Activated CD4-positive, alpha-beta T cell treated with anti-CD3 and anti-CD28 coated beads, Interleukin-2, Interleukin-4, amounts not matched to agents 100 ng/mL and 50 ng/mL, durations not matched to agents 16 hours and 8 hours (primary cell): Measurements from ENCODE around the gene TGM6.

Source experiments
- DNase-seq: peaks from one replicate; pipeline ENCODE4 v3.0.0-alpha.2; 2020; ENCODE audit warnings: low spot score

The TGM6 gene

DNA sequence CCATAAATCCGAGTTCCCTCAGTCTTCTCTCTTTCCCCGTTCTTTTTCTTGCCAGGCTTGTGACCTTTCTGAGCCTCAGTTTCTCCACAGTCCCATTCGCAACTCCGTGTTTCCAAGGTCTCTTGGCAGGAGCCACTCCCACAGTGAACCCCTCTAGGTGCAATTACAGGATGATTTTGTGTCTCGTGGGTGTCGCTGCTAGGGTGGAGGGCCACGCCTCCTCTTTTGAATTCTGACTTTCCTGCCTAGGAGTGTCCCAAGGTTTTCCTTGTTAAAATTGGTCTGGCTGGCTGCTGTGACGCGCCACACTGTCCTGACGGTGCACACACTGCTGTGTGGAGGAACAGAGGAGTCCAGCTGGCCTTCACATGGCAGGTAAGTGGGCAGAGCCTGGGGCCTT, at the start of gene TGM6:
TSS of gene TGM6 (plus strand) at position 301 of the 400 bp plus-strand sequence. CDS start at position 369, 68 bp downstream.
- no peak for DNase-seq

DNA sequence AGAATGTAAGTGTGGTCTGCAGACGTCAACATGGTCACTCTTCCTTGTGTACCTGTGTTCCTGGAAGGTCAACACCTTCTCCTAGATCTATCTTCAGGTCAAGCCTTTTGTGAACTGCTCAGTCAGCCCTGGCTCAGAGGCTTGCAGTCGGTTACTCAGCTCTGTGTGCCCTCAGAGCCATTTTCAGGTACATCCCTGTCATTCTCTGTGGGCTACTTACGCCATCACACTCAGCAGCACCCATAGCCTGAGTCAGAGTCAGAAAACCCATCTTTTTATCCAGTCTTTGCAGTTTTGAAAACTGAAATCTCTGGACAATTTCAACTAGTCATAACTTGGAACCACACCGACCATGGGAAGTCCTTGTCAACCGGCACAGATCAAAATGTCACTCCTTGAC, 49.6 kb upstream of the TGM6 start:
- no peak for DNase-seq

DNA sequence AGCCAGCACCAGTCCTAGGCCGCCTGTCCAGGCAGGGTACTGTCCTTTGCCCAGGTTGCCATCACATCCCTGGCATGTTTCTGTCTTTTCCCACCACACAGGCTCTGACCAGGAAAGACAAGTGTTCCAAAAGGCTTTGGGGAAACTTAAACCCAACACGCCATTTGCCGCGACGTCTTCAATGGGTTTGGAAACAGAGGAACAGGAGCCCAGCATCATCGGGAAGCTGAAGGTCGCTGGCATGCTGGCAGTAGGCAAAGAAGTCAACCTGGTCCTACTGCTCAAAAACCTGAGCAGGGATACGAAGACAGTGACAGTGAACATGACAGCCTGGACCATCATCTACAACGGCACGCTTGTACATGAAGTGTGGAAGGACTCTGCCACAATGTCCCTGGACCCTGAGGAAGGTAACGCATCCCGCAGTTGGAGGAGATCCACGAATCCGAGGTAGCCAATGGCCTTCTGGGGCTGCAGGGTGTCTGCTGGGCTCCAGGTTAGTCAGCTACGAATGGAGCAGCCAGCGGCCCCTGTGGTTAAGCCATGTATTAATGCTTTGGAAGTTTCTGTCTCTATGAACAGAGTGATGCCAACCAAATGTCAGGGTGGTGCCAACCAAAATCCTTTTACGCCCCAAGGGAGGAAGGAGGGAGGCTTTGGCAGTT, 48.7 kb upstream of the TGM6 start:
- no peak for DNase-seq

DNA sequence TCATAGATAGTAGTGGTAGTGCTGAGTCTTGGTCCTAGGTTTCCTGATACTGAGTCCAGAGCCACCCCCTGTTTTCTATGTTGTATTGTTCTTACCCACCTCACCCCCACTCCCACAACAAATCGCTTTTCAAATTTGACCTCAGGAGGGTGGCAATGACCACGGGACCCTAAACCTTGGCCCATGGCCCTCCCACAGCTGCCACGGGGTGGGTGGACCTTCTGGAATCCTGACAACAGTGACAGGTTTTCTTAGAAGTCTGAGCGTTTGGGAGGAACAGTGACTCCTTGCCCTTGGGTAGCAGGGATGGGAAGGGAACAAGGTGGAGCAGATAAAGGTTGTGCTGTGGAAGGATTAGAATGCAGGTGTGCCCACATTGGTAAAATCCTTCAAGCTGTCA, 48.0 kb upstream of the TGM6 start:
- no peak for DNase-seq

DNA sequence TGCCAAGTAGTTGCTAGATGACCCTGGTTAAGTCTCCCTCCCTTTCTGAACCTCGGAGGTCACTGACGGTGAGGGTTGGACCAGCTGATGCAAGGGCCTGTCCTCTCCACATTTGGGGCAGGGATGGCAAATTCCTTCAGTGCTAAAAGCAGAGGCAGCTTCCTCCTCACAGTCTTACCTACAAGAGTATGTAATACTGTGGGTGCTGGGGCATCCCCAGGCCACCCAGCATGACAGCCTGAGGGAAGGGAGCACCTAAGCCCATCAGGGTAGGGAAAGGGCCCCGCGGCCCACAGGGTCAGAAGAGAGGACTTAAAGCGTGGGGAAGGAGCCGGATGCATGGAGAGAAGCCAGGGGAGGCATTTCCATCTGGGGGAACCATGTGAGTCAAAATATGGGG, 46.9 kb upstream of the TGM6 start:
- DNase-seq: no peak

DNA sequence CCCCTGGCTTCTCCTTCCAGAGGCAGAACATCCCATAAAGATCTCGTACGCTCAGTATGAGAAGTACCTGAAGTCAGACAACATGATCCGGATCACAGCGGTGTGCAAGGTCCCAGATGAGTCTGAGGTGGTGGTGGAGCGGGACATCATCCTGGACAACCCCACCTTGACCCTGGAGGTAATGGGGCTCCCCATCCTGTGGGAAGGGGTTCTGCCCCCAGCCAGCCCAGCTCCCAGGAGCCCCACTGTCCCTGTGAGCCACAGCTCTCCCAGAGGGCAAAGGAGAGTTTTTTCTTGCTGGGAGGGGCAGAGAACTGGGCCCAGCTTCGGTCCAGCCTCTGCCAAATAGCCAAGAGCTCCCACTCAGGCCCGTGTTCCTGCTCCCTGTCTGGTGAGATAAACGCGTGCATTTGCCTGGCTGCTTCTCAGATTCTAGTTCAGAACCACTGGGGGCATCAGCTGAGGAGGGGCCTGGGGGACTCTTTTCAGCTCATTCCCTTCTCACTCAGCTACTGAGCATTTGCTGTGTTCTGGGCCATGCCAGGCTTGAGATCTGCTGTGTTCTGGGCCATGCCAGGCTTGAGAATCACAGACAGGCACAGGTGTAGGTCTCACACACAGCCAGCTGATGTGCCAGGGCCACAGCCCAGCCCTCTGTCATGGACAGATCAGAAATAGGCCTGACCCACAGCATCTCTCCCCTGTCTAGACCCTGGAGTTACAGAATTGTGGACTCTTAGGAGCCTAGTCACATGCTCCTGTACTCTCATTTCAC, 45.4 kb upstream of the TGM6 start:
- no peak for DNase-seq

DNA sequence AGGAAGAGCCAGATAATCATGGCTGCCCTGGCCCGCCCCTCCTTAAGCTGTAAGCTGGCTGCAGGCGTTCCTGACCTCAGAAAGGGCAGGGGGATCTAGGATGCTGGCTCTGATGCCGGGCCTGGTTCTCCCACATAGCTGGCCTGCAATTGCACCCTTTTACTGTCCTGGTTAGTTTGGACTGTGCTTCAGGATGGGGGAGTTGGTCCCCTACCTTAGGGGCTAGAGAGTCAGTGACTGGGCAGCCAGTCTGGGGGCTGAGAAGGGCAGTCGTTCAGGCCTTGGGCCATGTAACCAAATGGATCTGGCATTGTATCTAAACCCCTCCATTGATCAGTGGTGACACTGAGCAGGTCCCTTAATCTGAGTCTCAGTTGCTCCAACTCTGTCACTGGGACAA, 44.2 kb upstream of the TGM6 start:
- no peak for DNase-seq

DNA sequence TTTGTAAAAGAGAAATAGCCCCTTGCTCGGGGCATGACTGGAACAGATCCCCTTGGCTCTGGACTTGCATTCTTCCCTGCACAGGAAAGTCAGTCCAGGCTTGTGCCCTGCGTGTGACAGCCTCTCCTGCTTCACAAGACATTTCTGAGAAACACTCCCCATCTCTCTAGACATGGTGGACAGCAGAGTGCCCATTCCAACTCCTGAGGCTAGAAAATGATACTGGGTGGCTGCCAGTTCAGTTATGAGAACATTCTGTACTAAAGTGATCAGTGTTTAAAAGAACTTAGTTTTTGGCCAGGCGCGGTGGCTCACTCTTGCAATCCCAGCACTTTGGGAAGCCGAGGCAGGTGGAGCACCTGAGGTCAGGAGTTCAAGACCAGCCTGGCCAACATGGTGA, 43.6 kb upstream of the TGM6 start:
- no peak for DNase-seq

DNA sequence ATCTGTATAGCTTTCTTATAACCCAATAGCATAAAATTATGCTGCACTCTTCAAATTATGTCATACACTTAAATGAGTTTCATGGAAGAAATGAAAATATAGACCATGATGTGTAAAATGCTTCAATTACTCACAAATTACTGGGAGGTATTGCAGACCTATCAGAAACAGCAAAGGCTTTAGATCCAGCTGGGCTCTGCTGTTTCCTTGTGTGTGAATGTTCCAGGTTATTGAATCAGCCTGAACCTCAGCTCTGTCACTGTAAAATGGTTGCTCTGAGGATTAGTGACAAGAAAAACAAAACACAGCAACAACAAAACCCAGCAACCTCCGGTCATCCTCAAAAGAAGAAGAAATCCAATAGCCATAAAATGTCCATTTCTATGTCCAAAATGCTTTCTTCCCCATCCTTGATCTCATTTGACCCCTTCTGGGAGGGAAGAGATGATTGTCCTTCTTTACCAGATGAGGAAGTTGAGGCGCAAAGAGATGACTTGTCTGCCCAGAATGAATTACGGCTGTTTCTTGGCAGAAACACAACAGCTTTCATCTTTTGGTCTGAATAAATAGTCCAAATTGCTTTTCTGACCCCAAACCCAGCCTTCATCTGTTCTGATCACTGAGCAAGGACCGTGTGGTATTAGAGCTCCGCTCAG, 42.2 kb upstream of the TGM6 start:
- DNase-seq: no peak

DNA sequence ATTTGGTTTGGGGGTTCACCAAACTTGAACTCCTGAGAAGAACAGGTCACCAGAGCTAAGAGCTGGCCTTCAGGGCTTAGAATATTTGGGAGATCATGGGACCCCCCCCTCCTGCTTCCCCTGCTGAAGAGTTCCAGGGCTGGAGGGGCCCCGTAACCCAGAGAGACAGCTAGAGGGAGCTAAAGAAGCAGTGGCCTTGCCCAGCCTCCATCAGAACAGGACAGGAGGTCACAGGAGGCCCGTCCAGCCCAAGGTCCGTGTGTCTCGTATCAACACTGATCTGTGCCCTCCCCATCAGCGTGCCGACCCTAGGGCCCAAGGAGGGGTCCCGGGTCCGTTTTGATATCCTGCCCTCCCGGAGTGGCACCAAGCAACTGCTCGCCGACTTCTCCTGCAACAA, 40.6 kb upstream of the TGM6 start:
- no peak for DNase-seq

DNA sequence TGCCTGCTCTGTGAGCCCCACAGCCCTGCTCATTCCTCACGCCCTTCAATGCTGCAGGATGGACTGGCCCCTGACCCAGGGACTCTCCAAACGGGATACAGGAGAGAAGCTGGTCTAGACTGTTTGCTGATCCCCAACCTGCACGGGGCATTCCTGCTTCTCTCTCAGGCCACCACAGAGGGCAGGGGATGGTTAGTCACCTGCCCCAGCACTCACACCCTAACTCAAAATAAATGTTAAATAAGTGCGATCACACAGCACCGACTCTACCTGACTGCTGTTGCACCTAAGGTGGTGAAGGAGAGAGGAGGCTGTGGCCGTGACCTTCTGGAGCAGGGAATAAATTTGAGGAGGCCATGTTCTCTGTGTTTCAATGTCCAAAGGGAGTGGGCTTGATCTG, 39.9 kb upstream of the TGM6 start:
- no peak for DNase-seq

DNA sequence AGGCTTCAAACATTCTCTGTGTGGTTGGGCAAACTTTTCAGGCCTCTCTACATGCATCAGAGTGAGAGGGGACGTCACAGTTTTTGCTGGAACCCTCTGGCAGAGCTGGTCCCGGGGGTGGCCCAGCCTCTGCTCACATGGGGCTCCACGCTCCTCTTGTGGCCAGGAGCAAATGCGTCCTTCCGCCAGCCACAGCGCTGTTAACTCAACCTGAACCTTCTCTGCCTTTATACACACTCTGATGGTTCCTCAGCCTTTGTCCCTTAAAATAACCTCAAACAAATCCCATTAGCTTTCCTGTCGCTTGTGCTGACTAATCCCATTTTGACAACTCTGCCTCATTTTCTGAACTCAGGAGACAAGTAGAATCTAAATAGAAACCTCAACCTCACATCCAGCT, 39.4 kb upstream of the TGM6 start:
- no peak for DNase-seq

DNA sequence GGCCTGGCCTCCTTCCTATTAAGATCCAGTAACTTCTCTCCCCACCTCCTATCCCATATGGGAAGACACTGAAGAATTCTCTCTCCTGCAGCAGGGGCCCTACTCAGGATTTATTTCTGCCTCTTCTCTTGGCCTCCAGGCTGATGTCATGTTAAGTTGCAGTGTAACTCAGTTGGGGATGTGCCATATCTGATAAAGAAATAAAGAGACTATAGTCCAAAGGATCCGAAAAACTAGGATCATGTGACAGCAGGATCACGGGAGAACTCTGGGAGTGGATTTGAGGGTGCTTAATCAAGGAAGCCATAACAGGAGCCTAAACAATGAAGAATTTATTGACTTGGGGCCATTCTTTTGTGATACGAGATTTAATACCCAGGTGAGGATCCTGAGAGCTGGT, 38.5 kb upstream of the TGM6 start:
- no peak for DNase-seq

DNA sequence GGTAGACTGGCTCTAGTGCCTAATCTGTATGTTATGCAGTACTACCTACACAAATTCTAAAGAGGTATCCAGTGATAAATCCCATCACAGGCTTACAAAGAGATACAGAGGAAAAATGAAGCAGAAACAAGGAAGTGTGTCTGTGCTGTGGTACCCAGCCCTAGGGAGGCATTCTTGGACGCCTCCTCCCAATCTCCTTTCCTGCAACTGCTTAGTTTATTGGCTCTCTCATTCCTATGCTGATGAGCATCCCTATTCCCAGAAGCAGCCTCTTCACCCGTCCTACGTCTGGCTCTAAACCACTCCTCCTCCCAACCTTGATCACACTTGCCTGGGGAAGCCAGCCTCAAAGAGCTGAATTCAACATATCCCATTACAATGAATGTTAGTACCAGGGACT, 34.5 kb upstream of the TGM6 start:
- DNase-seq: no peak

DNA sequence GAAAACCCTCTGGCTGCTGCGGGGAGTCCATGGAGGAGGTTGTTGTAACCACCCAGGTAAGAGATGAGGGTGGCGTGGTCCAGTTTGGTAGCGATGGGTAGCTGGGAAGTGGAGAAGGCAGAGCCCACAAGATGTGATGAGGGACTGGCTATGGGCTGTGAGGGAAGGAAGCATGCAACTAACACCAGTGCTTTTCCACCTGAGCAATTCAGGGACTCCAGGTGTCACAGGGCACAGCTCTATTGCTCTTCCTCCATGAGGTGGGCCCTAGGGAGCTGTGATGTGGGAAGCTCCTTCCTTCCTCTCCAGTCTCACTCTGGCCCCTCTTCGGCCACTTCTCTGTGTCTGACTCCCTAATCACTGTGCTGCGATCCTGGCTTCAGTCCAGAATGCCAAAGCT, 32.4 kb upstream of the TGM6 start:
- DNase-seq: no peak

DNA sequence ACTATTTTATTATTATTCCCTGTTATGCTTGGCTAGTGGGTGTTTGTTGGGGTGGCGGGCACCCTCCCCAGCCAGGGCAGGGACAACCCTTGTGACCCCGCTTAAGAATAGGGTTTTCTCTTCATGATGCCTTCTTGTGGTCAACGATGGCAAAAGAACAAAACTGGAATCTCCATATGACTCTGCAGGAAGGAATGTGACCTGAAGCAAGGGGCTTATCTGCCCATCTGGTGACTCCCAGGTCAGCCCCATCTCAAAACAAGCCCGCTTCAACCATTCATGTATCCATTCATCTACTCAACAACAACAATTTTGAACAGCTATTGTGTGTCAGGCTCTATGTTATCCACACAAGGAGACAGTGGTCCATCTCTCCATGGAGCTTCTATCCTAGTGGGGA, 30.9 kb upstream of the TGM6 start:
- DNase-seq: no peak

DNA sequence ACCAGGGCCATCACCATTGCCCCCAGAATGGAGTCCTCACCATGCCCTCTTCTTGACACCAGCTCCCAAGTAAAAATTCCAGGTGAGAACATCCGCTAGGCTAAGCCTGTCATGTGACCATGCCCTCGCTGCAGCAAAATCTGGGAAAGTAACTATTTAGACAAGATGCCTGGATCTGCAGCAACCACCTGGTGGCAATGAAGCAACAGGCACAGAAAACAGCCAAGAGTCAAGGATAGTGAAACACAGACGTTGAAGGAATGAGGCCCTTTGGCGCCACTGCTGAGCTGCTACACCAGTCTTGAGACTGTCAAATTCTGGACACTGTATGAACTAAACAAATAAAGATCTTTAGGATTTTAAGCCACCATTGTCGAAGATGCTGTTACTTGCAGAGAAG, 30.1 kb upstream of the TGM6 start:
- no peak for DNase-seq

DNA sequence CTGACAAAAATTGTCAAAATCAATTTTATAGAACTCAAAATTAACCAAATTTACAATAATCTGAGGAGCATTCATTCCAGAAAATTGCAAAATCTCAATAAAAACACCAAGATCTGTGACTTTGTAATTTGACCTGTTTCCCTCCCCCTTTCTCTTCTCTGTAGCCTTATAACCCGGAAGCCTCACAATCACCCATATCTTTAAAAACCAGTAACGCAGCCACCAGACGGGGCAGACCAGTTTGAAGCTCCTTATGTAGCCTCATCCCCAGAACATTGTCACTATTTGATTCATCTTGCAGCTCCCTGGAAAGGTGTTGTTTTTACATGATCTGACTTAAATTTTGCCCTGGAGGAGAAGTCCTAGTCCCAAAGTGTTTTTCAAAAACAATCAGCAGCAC, 27.5 kb upstream of the TGM6 start:
- DNase-seq: no peak

DNA sequence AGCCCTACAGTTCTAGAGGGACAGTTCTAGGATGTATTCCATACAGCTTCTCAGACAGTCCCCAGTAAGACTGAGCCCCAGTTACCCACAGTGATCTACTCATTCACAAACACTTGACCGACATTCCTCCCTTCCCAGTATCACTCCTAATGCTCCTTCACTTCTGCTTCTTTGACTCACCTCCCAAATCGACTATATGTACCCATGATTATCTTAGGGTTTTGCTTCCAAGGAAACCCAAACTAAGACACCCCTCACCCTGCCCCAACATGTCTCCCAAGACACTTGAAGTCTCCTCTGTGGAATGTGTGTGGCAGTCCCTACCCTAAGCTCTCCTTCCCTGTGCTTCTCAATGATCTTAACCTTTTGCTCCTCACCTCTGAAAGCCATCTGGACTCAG, 23.6 kb upstream of the TGM6 start:
- DNase-seq: no peak

DNA sequence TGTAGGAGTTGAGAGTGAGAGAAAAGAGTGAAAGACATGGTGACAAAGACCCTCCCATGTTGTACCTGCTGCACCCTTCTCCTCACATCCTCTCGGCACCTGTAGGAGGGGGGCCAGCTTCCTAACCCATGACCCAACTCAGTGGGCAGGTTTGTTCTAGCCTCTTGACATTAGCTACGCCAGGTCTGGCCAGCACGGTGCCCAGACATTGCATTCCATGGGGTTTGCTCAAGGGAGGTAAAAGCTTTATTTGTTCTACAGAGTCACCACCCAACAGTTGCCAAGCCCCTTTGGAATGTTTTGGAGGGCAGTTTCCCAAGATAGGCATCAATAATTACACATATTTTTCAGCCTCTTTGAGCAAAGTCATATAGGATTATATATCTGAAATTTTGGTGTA, 22.7 kb upstream of the TGM6 start:
- no peak for DNase-seq

DNA sequence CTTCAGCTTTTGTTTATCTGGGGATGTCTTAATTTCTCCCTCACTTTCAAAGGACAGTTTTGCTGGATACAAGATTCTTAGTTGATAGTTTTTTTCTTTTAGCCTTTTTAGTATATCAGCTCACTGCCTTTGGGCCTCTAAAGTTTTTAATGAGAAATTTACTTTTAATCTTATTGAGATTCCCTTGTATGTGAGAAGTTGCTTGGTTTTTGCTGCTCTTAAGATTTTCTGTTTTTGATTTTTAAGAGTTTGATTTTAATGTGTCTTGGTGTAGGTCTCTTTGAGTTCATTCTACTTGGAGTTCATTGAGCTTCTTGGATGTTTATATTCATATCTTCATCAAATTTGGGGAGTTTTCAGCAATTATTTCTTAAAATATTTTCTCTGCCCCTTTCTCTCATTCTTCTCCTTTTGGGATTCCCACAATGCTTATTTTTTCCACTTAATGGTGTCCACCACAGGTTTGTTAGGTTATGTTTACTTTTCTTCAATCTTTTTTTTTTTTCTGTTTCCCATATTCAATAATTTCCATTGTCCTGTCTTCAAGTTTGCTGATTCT, 19.6 kb upstream of the TGM6 start:
- no peak for DNase-seq

DNA sequence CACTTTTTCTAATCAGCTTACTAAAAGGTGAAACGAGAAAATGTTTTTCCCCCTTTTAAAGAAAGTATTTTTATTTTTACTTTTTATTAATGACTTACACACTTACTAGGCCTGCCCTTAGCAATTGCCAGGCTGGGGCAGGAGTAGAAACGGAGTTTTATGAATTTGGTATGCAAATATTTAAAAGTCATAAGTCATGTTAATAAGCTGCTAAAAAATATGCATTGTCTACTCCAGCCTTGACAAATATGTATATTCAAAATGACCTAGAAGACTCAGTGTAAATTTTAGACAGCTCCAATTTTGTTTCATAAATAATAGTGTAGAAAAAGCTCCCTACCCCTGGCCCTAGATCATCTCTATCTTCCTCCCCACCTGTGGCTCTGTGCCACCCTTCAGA, 17.5 kb upstream of the TGM6 start:
- DNase-seq: no peak

DNA sequence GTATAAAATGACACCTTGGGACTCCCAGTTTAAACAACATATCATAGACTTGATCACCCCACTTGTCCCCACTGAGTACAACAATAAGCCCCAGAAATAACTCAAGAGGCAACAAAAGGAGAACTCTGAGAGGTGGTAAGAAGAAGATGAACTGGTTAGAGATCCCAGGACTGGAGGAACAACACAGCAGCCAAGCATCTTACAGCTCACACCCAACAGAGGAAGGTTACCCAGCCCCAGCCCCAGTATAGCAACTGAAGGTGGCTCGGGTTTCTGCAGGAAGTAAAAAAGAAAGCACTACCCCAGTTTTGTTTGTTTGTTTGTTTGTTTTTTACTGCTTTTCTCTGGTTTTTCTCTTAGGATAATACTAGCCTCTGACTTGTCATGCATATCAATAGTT, 17.1 kb upstream of the TGM6 start:
- DNase-seq: no peak
